ENCODE measurements around the gene SNRNP25. TPM values are rescaled to one million over a fixed set of nuclear protein-coding genes. Genes with fewer than 3 reads are reported as not detected.

Gene SNRNP25
- total RNA-seq, 2 experiments from 2014 or later = 29.7 to 33.4 TPM

DNA sequence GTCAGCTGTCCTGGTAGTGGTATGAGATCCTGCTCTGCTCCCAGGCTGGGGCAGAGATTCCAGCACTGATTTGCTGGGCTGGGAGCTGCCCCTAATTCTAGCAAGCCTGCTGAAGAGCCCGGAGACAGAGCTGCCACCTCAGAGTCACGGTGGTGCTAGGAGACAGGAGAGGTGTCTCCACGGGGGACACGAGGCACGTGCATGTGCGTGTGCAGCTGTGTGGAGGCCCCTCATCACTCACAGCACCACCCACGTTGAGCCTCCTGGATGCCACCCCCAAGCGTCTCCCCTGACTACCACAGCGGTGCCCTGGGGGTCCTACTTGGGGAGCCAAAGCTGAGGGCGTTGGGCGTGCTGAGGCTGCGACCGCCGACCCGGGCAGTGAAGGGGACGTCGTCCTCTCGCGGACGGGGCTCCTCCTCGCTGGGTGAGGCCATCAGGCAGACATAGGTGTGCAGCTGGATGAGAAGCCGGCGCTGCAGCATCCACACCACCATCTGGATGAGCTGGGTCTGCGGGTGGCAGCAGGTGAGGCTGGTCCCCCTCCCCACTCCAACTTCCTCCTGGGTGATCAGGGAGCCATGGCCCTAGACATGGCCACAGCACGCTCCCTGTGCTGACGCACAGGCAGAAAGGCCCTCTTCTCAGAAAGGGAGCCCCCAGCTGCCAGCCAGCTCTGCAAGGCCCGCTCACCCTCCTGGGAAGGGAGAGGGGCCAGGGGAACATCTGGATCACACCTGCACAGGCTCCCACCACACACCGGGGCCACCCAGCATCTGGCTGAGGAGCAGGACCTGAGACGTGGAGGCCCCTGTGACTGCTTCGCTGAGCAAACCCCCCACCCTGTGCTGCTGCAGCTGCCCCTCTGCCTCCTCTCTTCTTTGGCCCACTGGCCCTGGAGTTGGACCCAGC lies 36.0 kb downstream of the SNRNP25 start:
- Mint-ChIP-seq H3K27me3 (no peaks in the 10 kb centered on the region), H3K36me3 (ENCODE audit: low read depth) (peaks cover 21% of the 10 kb centered on the region), H3K9me3 (no peaks in the 10 kb centered on the region), H3K4me3 (no peak overlapping the region), H3K27ac (no peak overlapping the region), H3K4me1 (peaks cover 8% of the 10 kb centered on the region)
- no peak for DNase-seq
- ChIA-PET CTCF (no interaction called here), POLR2A (no interaction called here)

DNA sequence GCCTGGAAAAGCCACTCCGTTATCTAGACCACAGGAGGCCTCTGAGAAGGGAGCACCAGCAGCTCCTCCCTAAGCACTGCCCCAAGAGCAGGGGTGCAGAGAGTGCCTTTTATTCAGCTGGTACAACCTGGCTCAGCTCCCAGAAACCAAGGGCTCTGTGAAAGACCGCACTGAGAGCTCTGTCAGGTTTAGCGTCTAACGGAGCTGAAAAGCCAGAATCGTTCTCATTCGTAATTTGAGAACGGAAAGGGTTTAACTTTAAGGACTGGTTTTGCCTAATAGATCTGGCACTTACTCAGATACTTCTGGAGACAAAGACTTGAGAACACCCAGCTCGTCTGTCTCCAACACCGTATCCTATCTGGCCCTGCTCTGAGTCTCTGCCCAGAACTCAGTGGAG lies 37.9 kb downstream of the SNRNP25 start:
- POLR2A ChIA-PET = no interaction called here
- Mint-ChIP-seq H3K27me3 (no peaks in the 10 kb centered on the region), H3K9me3 (no peaks in the 10 kb centered on the region), H3K4me3 (no peak overlapping the region), H3K27ac (no peak overlapping the region), H3K36me3 (ENCODE audit: low read depth) (peaks cover 11% of the 10 kb centered on the region), H3K4me1 (no peaks in the 10 kb centered on the region)
- CTCF ChIA-PET = interaction anchor here (0.6 to 1.9 kb wide), 4 partner anchors 15 to 33 kb away, joined by 3 to 10 read pairs (median 6); no protein-coding TSS in a partner anchor
- no peak for DNase-seq

DNA sequence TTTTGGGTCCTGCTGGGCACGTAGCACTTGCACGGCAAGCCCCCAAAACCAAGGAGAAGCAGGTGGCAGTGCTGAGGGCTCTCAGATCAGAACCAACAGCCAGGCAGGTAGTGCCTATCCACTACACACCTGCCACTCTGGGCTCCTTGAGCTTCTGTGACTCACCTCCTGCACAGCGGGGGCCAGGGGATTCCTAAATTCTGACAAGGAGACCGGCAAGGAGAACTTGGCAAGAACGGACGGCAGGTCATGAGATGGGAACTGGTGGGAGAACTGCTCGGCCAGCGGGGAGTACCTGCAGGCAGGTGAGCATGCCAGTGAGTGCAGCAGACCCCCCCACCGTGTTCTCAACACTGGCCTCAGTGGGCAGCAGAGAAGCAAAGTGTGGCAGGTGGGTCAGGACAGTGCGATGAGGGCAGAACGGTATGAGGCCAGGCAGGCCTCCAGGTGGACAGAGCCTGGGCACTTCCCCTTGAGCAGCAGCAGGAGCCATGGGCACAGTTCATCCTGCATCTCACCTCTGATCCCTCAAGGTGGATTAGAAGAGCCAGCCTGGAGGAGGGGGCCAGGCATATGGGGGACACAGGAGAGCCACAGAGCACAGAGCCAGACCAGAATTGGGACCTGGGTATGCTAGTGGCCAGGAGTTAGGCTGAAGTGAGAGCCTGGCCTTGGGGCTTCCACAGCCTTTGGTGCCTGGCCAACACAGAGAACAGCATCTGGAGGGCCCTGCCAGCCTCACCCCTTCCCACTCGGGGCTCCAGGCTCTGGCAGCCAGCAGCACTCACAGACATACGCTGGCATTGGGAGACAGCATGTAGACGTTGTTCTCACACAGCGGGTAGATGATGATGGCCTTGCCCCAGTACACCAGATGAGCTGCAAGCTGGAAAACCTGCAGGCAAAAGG lies 39.1 kb downstream of the SNRNP25 start:
- Mint-ChIP-seq H3K9me3 (no peaks in the 10 kb centered on the region), H3K27me3 (no peaks in the 10 kb centered on the region), H3K4me3 (no peak overlapping the region), H3K4me1 (peaks cover 5% of the 10 kb centered on the region), H3K27ac (no peak overlapping the region), H3K36me3 (ENCODE audit: low read depth) (peaks cover 12% of the 10 kb centered on the region)
- ChIA-PET POLR2A (interaction anchor here (0.6 to 1.2 kb wide), 2 partner anchors 7 to 56 kb away, joined by 3 to 5 read pairs; no protein-coding TSS in a partner anchor), CTCF (interaction anchor here (0.8 to 7.8 kb wide), 3 partner anchors 8 to 26 kb away, joined by 4 to 194 read pairs (median 50); no protein-coding TSS in a partner anchor)
- DNase-seq = no peak

DNA sequence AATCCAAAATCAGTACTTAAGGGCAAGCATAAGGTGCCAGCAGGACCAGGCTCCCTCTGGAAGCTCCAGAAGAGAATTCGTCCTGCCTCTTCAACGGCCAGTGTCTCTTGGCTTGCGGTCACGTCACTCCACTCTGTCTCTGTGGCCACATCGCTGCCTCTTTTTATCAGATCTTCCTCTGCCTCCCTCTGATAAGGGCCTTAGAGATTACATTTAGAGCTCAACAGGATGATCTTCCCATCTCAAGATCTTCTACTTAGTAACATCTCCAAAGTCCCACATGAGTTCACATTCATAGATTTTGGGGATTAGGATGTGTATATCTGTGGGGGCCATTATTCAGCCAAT lies 41.3 kb downstream of the SNRNP25 start:
- peaks cover 5% of the 10 kb centered on the region for H3K4me1 Mint-ChIP-seq
- no peaks in the 10 kb centered on the region for H3K27me3 Mint-ChIP-seq
- no peak overlapping the region for H3K4me3 Mint-ChIP-seq
- CTCF ChIA-PET = interaction anchor here (0.9 to 7.8 kb wide), 4 partner anchors 11 to 29 kb away, joined by 3 to 194 read pairs (median 28); no protein-coding TSS in a partner anchor
- no peak overlapping the region for H3K27ac Mint-ChIP-seq
- POLR2A ChIA-PET = interaction anchor here (1.6 to 3.3 kb wide), 2 partner anchors 24 to 28 kb away, joined by 3 to 23 read pairs; no protein-coding TSS in a partner anchor
- H3K36me3 Mint-ChIP-seq (ENCODE audit: low read depth) = peaks cover 17% of the 10 kb centered on the region
- DNase-seq = no peak
- no peaks in the 10 kb centered on the region for H3K9me3 Mint-ChIP-seq

DNA sequence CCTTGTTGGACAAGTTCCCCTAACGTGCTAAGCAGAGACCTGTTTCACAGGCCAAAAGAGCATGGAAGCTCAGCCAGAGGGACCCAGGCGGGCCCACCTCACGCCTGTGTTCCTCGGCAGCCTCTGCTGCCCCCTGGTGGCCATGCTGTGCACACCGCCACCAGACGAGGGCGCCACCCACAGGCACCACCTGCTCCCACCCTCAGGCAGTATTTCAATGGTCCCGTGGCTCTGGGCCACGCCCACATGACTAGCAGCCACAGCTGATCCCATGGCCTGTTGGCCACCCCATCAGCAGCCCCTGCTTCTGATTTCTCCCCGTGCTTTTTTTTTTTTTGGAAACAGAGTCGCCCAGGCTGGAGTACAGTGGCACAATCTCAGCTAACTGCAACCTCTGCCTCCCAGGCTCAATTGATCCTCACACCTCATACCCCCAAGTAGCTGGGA lies 43.3 kb downstream of the SNRNP25 start:
- DNase-seq = peak; percentile 92
- Mint-ChIP-seq H3K27me3 (no peaks in the 10 kb centered on the region), H3K9me3 (no peaks in the 10 kb centered on the region), H3K27ac (no peak overlapping the region), H3K4me3 (no peak overlapping the region), H3K36me3 (ENCODE audit: low read depth) (peaks cover 9% of the 10 kb centered on the region), H3K4me1 (peaks cover 5% of the 10 kb centered on the region)
- CTCF ChIA-PET = interaction anchor here (0.6 to 7.8 kb wide), 28 partner anchors 9 to 1837 kb away, joined by 3 to 194 read pairs (median 4); partner anchors contain the start of genes LUC7L, POLR3K and SNRNP25
- POLR2A ChIA-PET = interaction anchor here (0.8 to 3.3 kb wide), 5 partner anchors 10 to 33 kb away, joined by 3 to 23 read pairs (median 4); no protein-coding TSS in a partner anchor

DNA sequence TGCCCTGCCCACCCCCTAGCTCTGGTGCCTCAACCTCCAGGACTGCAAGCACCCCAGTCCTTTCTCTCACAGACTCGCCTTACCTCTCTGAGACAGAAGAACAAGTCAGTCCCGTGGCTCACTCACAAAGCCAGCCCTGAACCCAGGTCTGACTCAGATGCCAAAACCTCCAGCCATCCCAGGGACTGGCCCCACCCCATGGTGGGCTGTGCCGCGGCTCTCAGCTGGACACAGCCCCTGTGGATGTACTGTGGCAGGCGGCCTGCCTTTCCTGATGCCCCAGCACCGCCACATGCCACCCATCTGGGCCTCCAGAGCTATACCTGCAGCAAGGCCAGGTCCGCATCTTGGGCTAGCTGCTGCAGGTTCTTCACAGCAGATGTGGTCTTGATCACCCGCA lies 44.2 kb downstream of the SNRNP25 start:
- H3K9me3 Mint-ChIP-seq = no peaks in the 10 kb centered on the region
- DNase-seq = no peak
- no peak overlapping the region for H3K27ac Mint-ChIP-seq
- no peak overlapping the region for H3K4me3 Mint-ChIP-seq
- H3K36me3 Mint-ChIP-seq (ENCODE audit: low read depth) = peaks cover 6% of the 10 kb centered on the region
- no peaks in the 10 kb centered on the region for H3K27me3 Mint-ChIP-seq
- POLR2A ChIA-PET = interaction anchor here (0.7 to 3.3 kb wide), 3 partner anchors 12 to 31 kb away, joined by 3 to 23 read pairs (median 3); no protein-coding TSS in a partner anchor
- H3K4me1 Mint-ChIP-seq = peaks cover 5% of the 10 kb centered on the region
- CTCF ChIA-PET = interaction anchor here (0.8 to 7.8 kb wide), 6 partner anchors 8 to 258 kb away, joined by 3 to 194 read pairs (median 4); no protein-coding TSS in a partner anchor

DNA sequence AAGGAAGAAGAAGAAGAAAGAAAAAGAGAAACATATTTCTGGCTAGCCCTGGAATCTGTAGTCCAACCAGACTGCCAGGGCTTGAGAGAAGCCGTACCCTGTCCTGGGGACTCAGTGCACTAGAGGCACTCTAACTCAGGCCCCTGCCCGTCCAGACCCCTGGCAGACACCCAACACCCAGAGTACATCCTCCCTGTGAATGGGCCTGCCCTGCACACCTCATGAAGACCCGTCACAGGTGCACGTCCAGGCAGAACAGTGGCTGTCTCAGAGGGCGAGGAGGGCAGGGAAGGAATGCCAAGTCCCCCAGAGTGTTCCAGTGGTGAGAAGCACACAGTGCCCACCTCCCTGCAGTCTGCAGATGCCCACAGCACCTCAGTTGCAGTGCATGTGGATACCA lies 47.4 kb downstream of the SNRNP25 start:
- DNase-seq = no peak
- Mint-ChIP-seq H3K27me3 (no peaks in the 10 kb centered on the region), H3K9me3 (no peaks in the 10 kb centered on the region), H3K36me3 (ENCODE audit: low read depth) (peaks cover 6% of the 10 kb centered on the region), H3K4me1 (peaks cover 5% of the 10 kb centered on the region), H3K4me3 (no peak overlapping the region), H3K27ac (no peak overlapping the region)
- POLR2A ChIA-PET = no interaction called here
- CTCF ChIA-PET = interaction anchor here (7.8 kb wide), 1 partner anchor 35 kb away, joined by 194 read pairs; no protein-coding TSS in a partner anchor

DNA sequence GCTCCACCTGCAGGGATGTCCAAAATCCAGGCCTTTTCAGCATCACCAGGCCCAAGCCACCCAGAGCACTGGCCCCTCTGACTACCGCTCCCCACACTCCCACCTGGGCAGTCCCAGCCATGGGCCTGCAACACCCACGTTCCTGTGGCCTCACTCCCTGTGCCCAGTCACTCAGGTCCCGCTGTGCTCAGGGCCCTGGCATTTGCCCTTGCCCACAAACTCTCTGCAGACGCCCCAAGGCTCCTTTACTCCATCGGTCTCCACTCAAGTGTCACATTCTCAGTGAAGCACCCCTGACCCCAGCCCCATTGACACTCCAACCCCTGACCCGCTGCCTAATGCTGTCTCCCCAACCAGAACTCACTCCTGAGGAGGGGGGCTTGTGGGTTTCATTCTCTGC lies 48.0 kb downstream of the SNRNP25 start:
- no peaks in the 10 kb centered on the region for H3K9me3 Mint-ChIP-seq
- H3K4me3 Mint-ChIP-seq = no peak overlapping the region
- peaks cover 5% of the 10 kb centered on the region for H3K4me1 Mint-ChIP-seq
- no peaks in the 10 kb centered on the region for H3K27me3 Mint-ChIP-seq
- H3K27ac Mint-ChIP-seq = no peak overlapping the region
- no peak for DNase-seq
- ChIA-PET POLR2A (no interaction called here), CTCF (interaction anchor here (0.7 kb wide), 1 partner anchor 36 kb away, joined by 3 read pairs; no protein-coding TSS in a partner anchor)
- peaks cover 6% of the 10 kb centered on the region for H3K36me3 Mint-ChIP-seq (ENCODE audit: low read depth)

DNA sequence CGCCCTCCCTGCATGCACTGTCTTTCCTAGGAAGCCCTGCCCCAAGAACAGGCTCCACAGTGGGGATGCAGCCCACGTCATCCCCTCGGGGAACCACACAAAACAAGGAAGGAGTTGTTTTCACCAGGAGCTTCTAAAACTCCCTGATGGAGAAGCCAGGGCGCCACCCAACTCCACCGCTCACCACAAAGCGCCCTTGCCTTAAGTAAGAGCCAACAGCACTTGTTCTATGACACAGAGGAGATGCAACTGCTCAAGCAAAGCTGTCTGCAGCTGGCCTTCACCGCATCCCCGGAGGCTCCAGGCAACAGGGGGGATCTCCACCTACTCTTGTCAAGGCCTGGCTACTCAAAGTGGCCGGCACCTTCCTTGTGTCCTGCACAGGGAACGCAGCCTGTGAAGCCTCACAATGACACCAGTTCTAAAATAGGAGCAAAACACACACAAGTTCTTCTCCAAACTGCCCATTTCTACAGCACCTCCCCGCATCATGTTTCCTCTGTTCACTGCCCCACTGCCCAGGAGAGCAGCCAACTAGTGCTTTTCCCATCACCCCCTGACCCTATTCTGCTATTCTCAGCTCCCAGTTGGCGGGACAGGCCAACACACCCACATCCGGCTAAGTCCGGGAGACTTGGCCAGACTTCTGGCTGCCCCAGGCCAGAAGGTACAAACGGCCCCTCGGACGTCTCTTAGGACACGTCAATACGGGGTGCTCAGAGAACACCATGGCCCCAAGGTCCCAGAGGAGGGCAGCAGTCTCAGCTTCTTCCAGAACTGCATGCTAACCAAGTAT lies 48.6 kb downstream of the SNRNP25 start:
- Mint-ChIP-seq H3K4me3 (no peak overlapping the region), H3K36me3 (ENCODE audit: low read depth) (peaks cover 6% of the 10 kb centered on the region), H3K27me3 (no peaks in the 10 kb centered on the region), H3K4me1 (peaks cover 1% of the 10 kb centered on the region), H3K9me3 (no peaks in the 10 kb centered on the region), H3K27ac (no peak overlapping the region)
- no peak for DNase-seq
- ChIA-PET POLR2A (no interaction called here), CTCF (interaction anchor here (0.7 kb wide), 1 partner anchor 37 kb away, joined by 3 read pairs; no protein-coding TSS in a partner anchor)

DNA sequence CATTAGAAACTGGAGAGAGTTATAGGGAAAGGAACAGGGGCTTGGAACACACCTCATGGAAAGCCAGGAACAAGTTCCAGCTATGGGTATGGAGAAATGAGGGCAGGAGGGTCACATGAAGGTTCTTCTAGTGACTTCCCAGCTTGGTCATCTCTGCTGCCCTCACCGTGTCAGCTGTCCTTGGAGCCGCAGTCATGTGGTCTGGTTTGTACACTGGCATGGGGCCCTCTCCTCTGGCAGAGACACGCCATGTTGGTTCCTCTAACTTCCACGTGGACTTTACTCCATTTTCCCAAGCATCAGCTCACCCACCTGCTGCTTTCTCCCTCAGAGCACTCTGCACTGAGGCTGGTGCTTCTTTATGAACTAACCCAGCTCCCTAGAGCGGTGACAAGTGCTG lies 50.7 kb downstream of the SNRNP25 start:
- peaks cover 4% of the 10 kb centered on the region for H3K36me3 Mint-ChIP-seq (ENCODE audit: low read depth)
- no peak for DNase-seq
- H3K27me3 Mint-ChIP-seq = no peaks in the 10 kb centered on the region
- no peak overlapping the region for H3K27ac Mint-ChIP-seq
- H3K9me3 Mint-ChIP-seq = no peaks in the 10 kb centered on the region
- CTCF ChIA-PET = interaction anchor here (0.7 to 4.7 kb wide), 5 partner anchors 9 to 258 kb away, joined by 3 to 50 read pairs (median 5); no protein-coding TSS in a partner anchor
- H3K4me3 Mint-ChIP-seq = no peak overlapping the region
- POLR2A ChIA-PET = interaction anchor here (0.6 to 1.0 kb wide), 2 partner anchors 124 to 258 kb away, joined by 3 read pairs; no protein-coding TSS in a partner anchor
- no peaks in the 10 kb centered on the region for H3K4me1 Mint-ChIP-seq

DNA sequence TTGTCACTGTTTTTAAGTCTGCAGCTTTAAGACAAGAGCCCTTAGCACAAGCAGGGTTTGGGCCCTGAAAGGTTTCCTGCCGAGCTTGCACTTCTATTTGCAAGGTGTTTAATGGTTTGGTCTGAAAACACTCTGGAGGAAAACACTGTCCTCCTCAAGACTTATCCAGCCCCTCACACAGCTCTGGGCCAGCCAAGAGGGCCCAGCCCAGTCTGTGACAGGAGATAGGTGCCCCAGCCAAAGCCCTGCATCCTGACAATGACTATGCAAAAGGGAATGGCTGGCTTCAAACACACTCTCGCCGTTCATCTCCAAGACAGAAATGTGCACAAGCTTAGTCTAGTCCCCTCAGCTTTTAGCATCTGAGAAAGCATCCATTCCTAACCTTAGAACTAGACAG lies 51.3 kb downstream of the SNRNP25 start:
- CTCF ChIA-PET = interaction anchor here (0.6 to 4.7 kb wide), 7 partner anchors 9 to 257 kb away, joined by 3 to 50 read pairs (median 5); no protein-coding TSS in a partner anchor
- peaks cover 4% of the 10 kb centered on the region for H3K36me3 Mint-ChIP-seq (ENCODE audit: low read depth)

More for the DNA sequence above, 51.3 kb downstream of the SNRNP25 start:
- H3K4me1 Mint-ChIP-seq = no peaks in the 10 kb centered on the region
- POLR2A ChIA-PET = interaction anchor here (0.6 to 1.0 kb wide), 2 partner anchors 123 to 257 kb away, joined by 3 read pairs; no protein-coding TSS in a partner anchor
- H3K4me3 Mint-ChIP-seq = no peak overlapping the region
- DNase-seq = no peak
- H3K9me3 Mint-ChIP-seq = no peaks in the 10 kb centered on the region
- no peak overlapping the region for H3K27ac Mint-ChIP-seq
- no peaks in the 10 kb centered on the region for H3K27me3 Mint-ChIP-seq

Measured in activated CD4-positive, alpha-beta memory T cell treated with anti-CD3 and anti-CD28 coated beads, Interleukin-2, amount 10 ng/mL, durations not matched to agents 7 days and 5 days (primary cell).